KMS-11 (cell line): ENCODE measurements around the gene ITPR2.

Source experiments
- H2AFZ ChIP-seq: fragments of 200-600 bp; sonication (generic); 2 replicates; pipeline ENCODE4 v1.6.1; 2016; ENCODE audit warnings: antibody characterized with exemption, mixed run types, low read depth
- H3K27ac ChIP-seq: fragments of 200-600 bp; sonication (generic); 2 replicates; pipeline ENCODE4 v1.6.1; 2016; ENCODE audit warnings: mild to moderate bottlenecking, mixed run types
- H3K27me3 ChIP-seq: fragments of 200-600 bp; sonication (generic); 2 replicates; pipeline ENCODE4 v1.6.1; 2017; ENCODE audit warnings: mild to moderate bottlenecking, low read depth, mixed run types, moderate library complexity; ENCODE audit not compliant: insufficient read depth
- H3K36me3 ChIP-seq: fragments of 200-600 bp; sonication (generic); 2 replicates; pipeline ENCODE4 v1.6.1; 2017; ENCODE audit warnings: mild to moderate bottlenecking, mixed run types; ENCODE audit not compliant: insufficient read depth
- H3K4me1 ChIP-seq: fragments of 200-600 bp; sonication (generic); 2 replicates; pipeline ENCODE4 v1.6.1; 2016; ENCODE audit warnings: mild to moderate bottlenecking, low read depth, mixed run types; ENCODE audit not compliant: poor library complexity, severe bottlenecking
- H3K4me2 ChIP-seq: fragments of 200-600 bp; sonication (generic); 2 replicates; pipeline ENCODE4 v1.7.0; 2016; ENCODE audit warnings: mild to moderate bottlenecking, mixed run types
- H3K4me3 ChIP-seq: fragments of 200-600 bp; sonication (generic); IDR thresholded peaks from 2 replicates; pipeline ENCODE4 v1.6.1; 2017; ENCODE audit warnings: low read depth, low read length, mixed read lengths; ENCODE audit not compliant: insufficient read depth
- H3K79me2 ChIP-seq: fragments of 200-600 bp; sonication (generic); 2 replicates; pipeline ENCODE4 v1.6.1; 2016; ENCODE audit warnings: low read depth, mixed run types; ENCODE audit not compliant: insufficient read depth
- H3K9ac ChIP-seq: fragments of 200-600 bp; sonication (generic); 2 replicates; pipeline ENCODE4 v1.6.1; 2016; ENCODE audit warnings: mild to moderate bottlenecking, mixed run types
- H4K20me1 ChIP-seq: fragments of 200-600 bp; sonication (generic); 2 replicates; pipeline ENCODE4 v1.6.1; 2016; ENCODE audit warnings: mild to moderate bottlenecking, mixed run types; ENCODE audit not compliant: insufficient read depth
- TF ChIP-seq, protein P1 (sequence below): fragments of 200-600 bp; sonication (generic); conservative IDR thresholded peaks from 2 replicates; pipeline ENCODE4 v1.6.1; 2017; ENCODE audit warnings: low read depth, mild to moderate bottlenecking, antibody characterized with exemption, low read length, moderate library complexity, mixed read lengths

ITPR2 gene

DNA sequence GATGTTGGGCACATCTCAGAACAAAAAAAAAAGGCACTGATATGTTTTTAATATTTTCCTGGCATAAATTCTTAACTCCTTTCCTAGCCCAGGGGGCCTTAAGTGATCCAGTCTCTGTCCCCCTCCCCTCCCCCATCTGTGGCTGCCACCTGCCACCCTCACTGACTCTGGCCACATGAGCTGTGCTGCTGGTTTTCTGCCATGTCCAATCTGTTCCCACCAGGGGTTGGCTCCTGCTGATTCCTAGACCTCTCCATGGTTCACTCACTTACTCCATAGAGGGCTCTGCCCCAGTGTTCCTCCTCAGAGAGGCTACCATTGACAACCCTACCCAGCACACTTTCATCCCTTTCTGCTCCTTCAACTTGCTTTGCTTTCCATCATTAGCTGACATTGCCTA is 474.3 kb downstream of the ITPR2 start:
- TF ChIP-seq, protein P1, sequence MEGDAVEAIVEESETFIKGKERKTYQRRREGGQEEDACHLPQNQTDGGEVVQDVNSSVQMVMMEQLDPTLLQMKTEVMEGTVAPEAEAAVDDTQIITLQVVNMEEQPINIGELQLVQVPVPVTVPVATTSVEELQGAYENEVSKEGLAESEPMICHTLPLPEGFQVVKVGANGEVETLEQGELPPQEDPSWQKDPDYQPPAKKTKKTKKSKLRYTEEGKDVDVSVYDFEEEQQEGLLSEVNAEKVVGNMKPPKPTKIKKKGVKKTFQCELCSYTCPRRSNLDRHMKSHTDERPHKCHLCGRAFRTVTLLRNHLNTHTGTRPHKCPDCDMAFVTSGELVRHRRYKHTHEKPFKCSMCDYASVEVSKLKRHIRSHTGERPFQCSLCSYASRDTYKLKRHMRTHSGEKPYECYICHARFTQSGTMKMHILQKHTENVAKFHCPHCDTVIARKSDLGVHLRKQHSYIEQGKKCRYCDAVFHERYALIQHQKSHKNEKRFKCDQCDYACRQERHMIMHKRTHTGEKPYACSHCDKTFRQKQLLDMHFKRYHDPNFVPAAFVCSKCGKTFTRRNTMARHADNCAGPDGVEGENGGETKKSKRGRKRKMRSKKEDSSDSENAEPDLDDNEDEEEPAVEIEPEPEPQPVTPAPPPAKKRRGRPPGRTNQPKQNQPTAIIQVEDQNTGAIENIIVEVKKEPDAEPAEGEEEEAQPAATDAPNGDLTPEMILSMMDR: no peak
- Histone ChIP-seq H3K4me3 (no peak overlapping the region), H3K27ac (no peak overlapping the region), H3K36me3 (no peaks in the 10 kb centered on the region), H3K9ac (no peak overlapping the region), H3K4me1 (no peaks in the 10 kb centered on the region), H3K79me2 (no peaks in the 10 kb centered on the region), H3K4me2 (no peak overlapping the region), H2AFZ (no peak overlapping the region), H3K27me3 (no peaks in the 10 kb centered on the region), H4K20me1 (no peaks in the 10 kb centered on the region)

DNA sequence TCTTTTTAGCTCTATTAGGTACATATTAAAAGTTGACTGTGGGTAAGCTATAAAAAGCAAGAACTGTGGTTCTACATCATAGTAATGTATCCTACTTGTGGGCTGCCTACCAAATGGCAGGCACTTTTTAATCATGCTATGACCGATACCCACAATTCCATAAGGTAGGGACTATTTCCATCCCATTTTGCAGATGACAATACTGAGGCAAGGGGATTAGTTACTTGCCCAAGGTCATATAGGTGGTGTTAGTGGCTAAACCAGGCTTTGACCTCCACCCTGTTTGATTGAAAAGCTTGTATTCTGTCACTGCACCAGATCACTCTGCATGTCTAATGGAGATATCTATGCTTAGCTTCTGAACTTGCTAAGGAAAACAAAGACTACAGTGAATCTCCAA is 485.7 kb downstream of the ITPR2 start:
- Histone ChIP-seq H3K4me3 (no peak overlapping the region), H3K79me2 (no peaks in the 10 kb centered on the region), H2AFZ (no peak overlapping the region), H3K9ac (no peak overlapping the region), H3K36me3 (no peaks in the 10 kb centered on the region), H3K4me2 (no peak overlapping the region), H3K4me1 (no peaks in the 10 kb centered on the region), H4K20me1 (no peaks in the 10 kb centered on the region), H3K27ac (no peak overlapping the region), H3K27me3 (no peaks in the 10 kb centered on the region)
- TF ChIP-seq, protein P1: no peak

DNA sequence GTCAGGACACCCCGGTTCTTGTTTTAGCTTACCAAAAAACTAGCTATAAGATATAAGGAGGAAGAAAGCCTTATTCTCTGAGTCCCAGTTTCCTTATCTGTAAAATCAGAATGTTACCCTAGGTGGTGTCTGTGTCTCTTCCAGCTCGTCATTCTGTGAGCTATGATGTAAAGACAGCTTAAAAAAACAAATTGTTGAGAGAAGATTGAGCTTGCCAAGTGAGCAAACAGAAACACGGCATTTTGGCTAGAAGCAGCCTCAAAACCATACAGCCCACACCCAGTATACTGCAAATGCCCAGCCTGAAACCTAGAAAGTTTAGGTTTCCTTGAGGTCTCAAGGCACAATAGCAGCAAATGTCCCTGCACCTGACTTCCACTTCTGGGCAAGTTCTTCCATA is 486.3 kb downstream of the ITPR2 start:
- Histone ChIP-seq H3K36me3 (no peaks in the 10 kb centered on the region), H3K4me2 (no peak overlapping the region), H3K79me2 (no peaks in the 10 kb centered on the region)

DNA sequence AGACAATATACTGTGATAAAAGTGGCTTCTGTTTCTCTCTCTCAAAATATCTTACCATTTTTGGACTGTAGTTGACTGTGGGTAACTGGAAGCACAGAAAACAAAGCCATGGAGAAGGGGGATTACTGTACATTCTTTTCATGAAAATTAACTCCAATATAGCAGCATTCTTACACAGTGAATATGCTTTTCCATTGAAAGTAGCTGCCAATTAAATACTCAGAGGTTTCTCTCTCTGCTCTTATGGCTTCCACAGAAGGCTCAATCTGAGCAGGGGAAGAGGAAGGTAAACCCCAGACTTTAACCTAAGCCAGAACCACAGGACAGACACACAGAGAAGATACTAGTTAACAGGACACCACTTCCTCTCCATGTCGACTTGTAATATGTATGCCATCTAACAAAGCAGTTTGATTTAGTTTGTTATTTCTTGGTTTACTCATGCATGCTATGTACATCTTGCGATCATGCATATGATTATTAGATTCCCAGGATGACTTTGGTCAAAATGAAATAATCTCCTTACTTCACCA is 487.5 kb downstream of the ITPR2 start:
- Histone ChIP-seq H3K36me3 (no peaks in the 10 kb centered on the region), H2AFZ (no peak overlapping the region), H3K9ac (no peak overlapping the region), H3K4me1 (no peaks in the 10 kb centered on the region), H3K79me2 (no peaks in the 10 kb centered on the region), H4K20me1 (no peaks in the 10 kb centered on the region), H3K4me3 (no peak overlapping the region), H3K27me3 (no peaks in the 10 kb centered on the region), H3K27ac (no peak overlapping the region), H3K4me2 (no peak overlapping the region)
- TF ChIP-seq, protein P1: no peak

More for the DNA sequence above, 486.3 kb downstream of the ITPR2 start:
- no peak overlapping the region for H3K27ac ChIP-seq
- no peak overlapping the region for H3K9ac ChIP-seq
- H3K4me3 ChIP-seq: no peak overlapping the region
- no peak overlapping the region for H2AFZ ChIP-seq
- H3K4me1 ChIP-seq: no peaks in the 10 kb centered on the region
- no peaks in the 10 kb centered on the region for H3K27me3 ChIP-seq
- H4K20me1 ChIP-seq: no peaks in the 10 kb centered on the region
- TF ChIP-seq, protein P1: no peak

DNA sequence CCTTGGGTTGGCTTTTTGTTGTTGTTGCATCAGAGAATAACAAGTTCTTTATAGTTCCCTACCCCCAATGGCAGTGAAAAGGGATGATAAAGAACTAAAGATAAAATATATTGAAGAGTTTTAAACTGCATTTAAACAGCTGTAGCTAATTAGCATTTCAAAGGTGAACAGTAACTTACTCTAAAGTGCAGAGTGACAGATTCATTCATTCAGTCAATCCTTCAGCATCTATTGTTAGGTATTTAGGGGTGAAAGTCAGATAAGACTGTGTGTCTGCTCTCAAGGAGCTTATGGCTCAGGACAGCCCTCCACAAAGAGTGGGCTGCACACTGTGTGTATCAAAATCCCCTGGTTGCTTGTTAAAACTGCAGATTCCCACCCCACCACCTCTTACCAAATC is 491.5 kb downstream of the ITPR2 start:
- Histone ChIP-seq H3K4me1 (no peaks in the 10 kb centered on the region), H3K27me3 (no peaks in the 10 kb centered on the region), H3K4me2 (no peak overlapping the region), H4K20me1 (no peaks in the 10 kb centered on the region), H3K79me2 (no peaks in the 10 kb centered on the region), H3K36me3 (no peaks in the 10 kb centered on the region), H3K27ac (no peak overlapping the region), H3K4me3 (no peak overlapping the region), H2AFZ (no peak overlapping the region), H3K9ac (no peak overlapping the region)
- TF ChIP-seq, protein P1: no peak
